ENCODE data around the gene TGFB2.

The TGFB2 gene

DNA sequence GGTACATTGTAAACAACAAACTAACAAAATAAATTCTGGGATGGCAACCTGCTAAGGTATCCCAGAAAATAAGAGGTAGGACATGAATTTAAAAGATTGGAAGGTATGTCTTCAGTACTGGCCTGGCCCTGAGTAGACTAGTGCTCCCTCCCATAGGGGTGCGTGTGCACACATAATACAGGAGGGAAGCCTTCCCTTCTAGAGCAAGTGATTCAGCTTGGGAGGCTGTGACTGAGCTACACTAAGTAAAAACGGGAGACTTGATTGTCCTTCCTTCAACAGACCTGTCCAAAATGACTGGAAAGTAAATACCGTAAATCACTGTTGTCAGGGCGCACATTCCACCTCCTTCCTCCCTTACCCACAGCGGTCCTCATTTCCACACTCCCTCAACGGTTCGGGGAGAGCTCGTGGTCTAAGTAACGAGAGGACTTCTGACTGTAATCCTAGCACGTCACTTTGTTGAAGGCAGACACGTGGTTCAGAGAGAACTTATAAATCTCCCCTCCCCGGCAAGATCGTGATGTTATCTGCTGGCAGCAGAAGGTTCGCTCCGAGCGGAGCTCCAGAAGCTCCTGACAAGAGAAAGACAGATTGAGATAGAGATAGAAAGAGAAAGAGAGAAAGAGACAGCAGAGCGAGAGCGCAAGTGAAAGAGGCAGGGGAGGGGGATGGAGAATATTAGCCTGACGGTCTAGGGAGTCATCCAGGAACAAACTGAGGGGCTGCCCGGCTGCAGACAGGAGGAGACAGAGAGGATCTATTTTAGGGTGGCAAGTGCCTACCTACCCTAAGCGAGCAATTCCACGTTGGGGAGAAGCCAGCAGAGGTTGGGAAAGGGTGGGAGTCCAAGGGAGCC is at the start of gene TGFB2:
Gene TGFB2 (plus strand): TSS at position 523 of the 859 bp plus-strand sequence. CDS start 1,366 bp downstream, outside the sequence.
- peak within 1 kb of the TSS; percentile 65 to 77 for H3K4me3 ChIP-seq (ENCODE audit: low read length in 2 of 2)
- H3K27ac ChIP-seq (ENCODE audit: low read depth in 2 of 2, low read length in 2 of 2): peak within 1 kb of the TSS; percentile 35 to 42
- peaks cover 12 to 15% of the 10 kb centered on the region in 2 donors for H3K4me1 ChIP-seq (ENCODE audit: control insufficient read depth in 2 of 2, insufficient read depth in 2 of 2, low read length in 2 of 2)
- H3K9ac ChIP-seq (ENCODE audit: low read depth in 1 of 2, low read length in 2 of 2): peak within 1 kb of the TSS; percentile 38 to 68
- no peaks in the 10 kb centered on the region for H3K36me3 ChIP-seq (ENCODE audit: control insufficient read depth in 2 of 2, insufficient read depth in 2 of 2, low read length in 2 of 2)
- no peaks in the 10 kb centered on the region for H3K9me3 ChIP-seq (ENCODE audit: control insufficient read depth in 2 of 2, low read length in 2 of 2)
- peaks cover 13 to 28% of the 10 kb centered on the region in 2 donors for H3K27me3 ChIP-seq (ENCODE audit: control insufficient read depth in 2 of 2, insufficient read depth in 2 of 2, low read length in 2 of 2)

DNA sequence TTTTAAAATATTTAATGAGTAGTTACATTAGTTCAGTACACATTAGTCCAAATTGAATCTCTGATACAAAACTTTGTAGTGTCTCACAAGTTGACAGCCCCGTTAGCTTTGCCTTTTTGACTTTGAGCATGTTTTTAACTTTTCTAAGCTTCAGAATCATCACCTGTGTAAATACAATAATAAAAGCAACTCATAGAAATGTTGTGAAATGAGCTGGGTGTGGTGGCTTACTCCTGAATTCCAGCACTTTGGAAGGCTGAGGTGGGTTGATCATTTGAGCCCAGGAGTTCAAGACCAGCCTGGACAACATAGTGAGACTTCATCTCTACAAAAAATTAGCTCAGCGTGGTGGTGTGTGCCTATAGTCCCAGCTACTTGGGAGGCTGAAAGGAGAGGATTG is 49.0 kb upstream of the TGFB2 start:
- no peaks in the 10 kb centered on the region for H3K9me3 ChIP-seq (ENCODE audit: control insufficient read depth in 2 of 2, low read length in 2 of 2)
- no peak overlapping the region for H3K27ac ChIP-seq (ENCODE audit: low read depth in 2 of 2, low read length in 2 of 2)
- peaks cover 0 to 4% of the 10 kb centered on the region in 2 donors for H3K36me3 ChIP-seq (ENCODE audit: control insufficient read depth in 2 of 2, insufficient read depth in 2 of 2, low read length in 2 of 2)
- no peaks in the 10 kb centered on the region for H3K27me3 ChIP-seq (ENCODE audit: control insufficient read depth in 2 of 2, insufficient read depth in 2 of 2, low read length in 2 of 2)
- no peaks in the 10 kb centered on the region for H3K4me1 ChIP-seq (ENCODE audit: control insufficient read depth in 2 of 2, insufficient read depth in 2 of 2, low read length in 2 of 2)
- no peak overlapping the region for H3K9ac ChIP-seq (ENCODE audit: low read depth in 1 of 2, low read length in 2 of 2)
- no peak overlapping the region for H3K4me3 ChIP-seq (ENCODE audit: low read length in 2 of 2)

DNA sequence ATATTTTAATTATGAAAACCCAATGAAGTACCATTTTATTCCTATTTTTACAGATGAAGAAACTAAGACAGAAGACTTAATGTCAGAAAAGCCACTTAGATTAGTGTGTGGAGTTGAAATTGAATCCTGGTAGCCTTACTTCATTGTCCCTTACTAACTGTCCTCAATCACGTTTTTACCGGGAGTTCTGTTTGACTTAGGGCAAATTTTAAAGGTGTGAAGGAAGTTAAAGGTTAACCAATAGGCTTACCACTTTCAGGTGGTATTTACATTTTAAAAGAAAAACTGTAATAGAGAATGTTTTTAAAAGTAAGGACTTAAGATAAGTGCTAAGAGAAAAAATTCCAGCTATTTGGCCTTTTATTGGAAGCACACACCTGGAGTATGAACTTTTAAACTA is 47.7 kb upstream of the TGFB2 start:
- H3K36me3 ChIP-seq (ENCODE audit: control insufficient read depth in 2 of 2, insufficient read depth in 2 of 2, low read length in 2 of 2): peaks cover 0 to 4% of the 10 kb centered on the region in 2 donors

DNA sequence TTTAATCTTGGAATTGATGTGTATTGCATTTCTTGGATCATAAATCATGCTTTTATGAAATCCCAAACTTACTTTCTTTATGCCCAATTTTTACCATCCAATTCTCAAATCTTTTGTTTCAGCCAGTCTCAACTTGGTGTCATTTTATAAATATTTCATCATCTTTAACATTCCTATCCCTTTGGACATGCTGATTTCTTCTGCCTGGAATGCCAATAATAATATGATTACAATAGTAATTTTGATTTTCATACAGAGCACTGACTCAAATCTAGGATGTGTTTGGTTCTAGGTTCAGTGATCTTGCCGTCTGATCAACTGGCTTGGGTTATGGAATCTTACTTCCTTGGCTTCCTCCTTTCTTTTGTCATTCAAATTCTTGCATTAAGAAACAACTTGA is 47.3 kb upstream of the TGFB2 start:
- Histone ChIP-seq H3K9me3 (ENCODE audit: control insufficient read depth in 2 of 2, low read length in 2 of 2) (no peaks in the 10 kb centered on the region), H3K27ac (ENCODE audit: low read depth in 2 of 2, low read length in 2 of 2) (no peak overlapping the region), H3K27me3 (ENCODE audit: control insufficient read depth in 2 of 2, insufficient read depth in 2 of 2, low read length in 2 of 2) (no peaks in the 10 kb centered on the region), H3K4me1 (ENCODE audit: control insufficient read depth in 2 of 2, insufficient read depth in 2 of 2, low read length in 2 of 2) (no peaks in the 10 kb centered on the region), H3K4me3 (ENCODE audit: low read length in 2 of 2) (no peak overlapping the region), H3K36me3 (ENCODE audit: control insufficient read depth in 2 of 2, insufficient read depth in 2 of 2, low read length in 2 of 2) (peaks cover 0 to 4% of the 10 kb centered on the region in 2 donors), H3K9ac (ENCODE audit: low read depth in 1 of 2, low read length in 2 of 2) (no peak overlapping the region)

More for the DNA sequence above, 47.7 kb upstream of the TGFB2 start:
- Histone ChIP-seq H3K9ac (ENCODE audit: low read depth in 1 of 2, low read length in 2 of 2) (no peak overlapping the region), H3K27ac (ENCODE audit: low read depth in 2 of 2, low read length in 2 of 2) (no peak overlapping the region), H3K9me3 (ENCODE audit: control insufficient read depth in 2 of 2, low read length in 2 of 2) (no peaks in the 10 kb centered on the region), H3K27me3 (ENCODE audit: control insufficient read depth in 2 of 2, insufficient read depth in 2 of 2, low read length in 2 of 2) (no peaks in the 10 kb centered on the region), H3K4me1 (ENCODE audit: control insufficient read depth in 2 of 2, insufficient read depth in 2 of 2, low read length in 2 of 2) (no peaks in the 10 kb centered on the region), H3K4me3 (ENCODE audit: low read length in 2 of 2) (no peak overlapping the region)

DNA sequence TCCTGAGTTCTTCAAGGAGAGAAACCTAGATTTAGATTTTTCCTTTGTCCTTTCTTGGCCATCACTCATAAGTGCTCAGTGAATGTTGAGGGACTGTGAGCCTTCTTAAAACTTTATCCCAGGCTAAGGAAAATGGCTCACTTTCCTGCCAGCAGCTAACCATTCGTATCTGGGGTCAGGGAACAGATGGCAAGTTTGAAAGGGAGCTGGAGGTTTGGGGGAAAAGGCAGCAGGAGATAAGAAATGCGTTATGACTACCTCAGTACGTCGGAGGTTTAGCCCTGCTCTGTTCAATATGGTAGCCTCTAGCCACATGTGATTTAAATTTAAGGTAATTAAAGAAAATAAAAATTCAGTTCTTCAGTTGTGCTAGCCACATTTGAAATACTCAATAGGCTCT is 46.7 kb upstream of the TGFB2 start:
- peaks cover 0 to 4% of the 10 kb centered on the region in 2 donors for H3K36me3 ChIP-seq (ENCODE audit: control insufficient read depth in 2 of 2, insufficient read depth in 2 of 2, low read length in 2 of 2)
- no peaks in the 10 kb centered on the region for H3K9me3 ChIP-seq (ENCODE audit: control insufficient read depth in 2 of 2, low read length in 2 of 2)
- H3K9ac ChIP-seq (ENCODE audit: low read depth in 1 of 2, low read length in 2 of 2): no peak overlapping the region
- H3K27me3 ChIP-seq (ENCODE audit: control insufficient read depth in 2 of 2, insufficient read depth in 2 of 2, low read length in 2 of 2): no peaks in the 10 kb centered on the region
- no peak overlapping the region for H3K27ac ChIP-seq (ENCODE audit: low read depth in 2 of 2, low read length in 2 of 2)
- H3K4me3 ChIP-seq (ENCODE audit: low read length in 2 of 2): no peak overlapping the region
- no peaks in the 10 kb centered on the region for H3K4me1 ChIP-seq (ENCODE audit: control insufficient read depth in 2 of 2, insufficient read depth in 2 of 2, low read length in 2 of 2)

DNA sequence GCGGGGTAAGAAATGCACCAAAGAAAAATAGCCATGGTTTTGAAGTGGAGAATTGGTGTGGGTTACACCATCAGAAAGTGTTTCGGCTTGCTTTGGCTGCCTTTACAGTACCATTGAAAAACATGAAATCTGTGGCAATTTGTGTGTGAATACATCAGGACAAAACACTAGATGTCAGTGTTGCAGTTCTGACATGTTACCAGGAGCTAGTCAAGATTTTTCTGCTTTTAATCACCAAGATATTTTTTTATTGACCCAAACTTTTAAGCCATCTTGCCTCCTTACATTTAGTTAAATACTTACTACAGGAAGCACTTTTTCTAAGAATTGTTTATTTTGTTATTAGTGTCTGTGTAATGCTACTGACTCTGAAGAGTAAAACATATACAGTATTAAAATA is 45.7 kb upstream of the TGFB2 start:
- H3K4me1 ChIP-seq (ENCODE audit: control insufficient read depth in 2 of 2, insufficient read depth in 2 of 2, low read length in 2 of 2): no peaks in the 10 kb centered on the region
- no peaks in the 10 kb centered on the region for H3K27me3 ChIP-seq (ENCODE audit: control insufficient read depth in 2 of 2, insufficient read depth in 2 of 2, low read length in 2 of 2)

DNA sequence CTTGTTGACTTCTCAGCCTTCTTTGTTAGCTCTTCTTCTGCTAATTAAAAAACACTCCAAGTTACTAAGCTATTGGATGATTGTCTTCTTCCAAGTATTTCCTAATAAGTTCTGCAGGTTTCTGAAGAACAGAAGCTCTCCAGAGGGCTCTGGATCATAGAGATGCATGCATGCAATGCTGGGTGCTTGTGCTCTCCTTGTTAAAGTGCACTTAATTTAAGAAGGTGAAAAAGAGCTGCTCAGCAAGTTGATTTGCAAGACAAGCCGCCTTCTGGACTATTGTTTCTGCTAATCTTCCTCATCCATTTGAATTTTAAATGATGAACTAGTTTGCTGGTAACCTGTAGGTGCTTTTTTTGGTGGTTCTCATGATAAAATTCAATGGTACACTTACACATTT is 43.9 kb upstream of the TGFB2 start:
- H3K36me3 ChIP-seq (ENCODE audit: control insufficient read depth in 2 of 2, insufficient read depth in 2 of 2, low read length in 2 of 2): peaks cover 5 to 11% of the 10 kb centered on the region in 2 donors
- H3K4me1 ChIP-seq (ENCODE audit: control insufficient read depth in 2 of 2, insufficient read depth in 2 of 2, low read length in 2 of 2): no peaks in the 10 kb centered on the region
- H3K9me3 ChIP-seq (ENCODE audit: control insufficient read depth in 2 of 2, low read length in 2 of 2): no peaks in the 10 kb centered on the region
- no peak overlapping the region for H3K4me3 ChIP-seq (ENCODE audit: low read length in 2 of 2)
- H3K27ac ChIP-seq (ENCODE audit: low read depth in 2 of 2, low read length in 2 of 2): no peak overlapping the region
- H3K27me3 ChIP-seq (ENCODE audit: control insufficient read depth in 2 of 2, insufficient read depth in 2 of 2, low read length in 2 of 2): no peaks in the 10 kb centered on the region
- no peak overlapping the region for H3K9ac ChIP-seq (ENCODE audit: low read depth in 1 of 2, low read length in 2 of 2)

More for the DNA sequence above, 45.7 kb upstream of the TGFB2 start:
- Histone ChIP-seq H3K9ac (ENCODE audit: low read depth in 1 of 2, low read length in 2 of 2) (no peak overlapping the region), H3K9me3 (ENCODE audit: control insufficient read depth in 2 of 2, low read length in 2 of 2) (no peaks in the 10 kb centered on the region), H3K27ac (ENCODE audit: low read depth in 2 of 2, low read length in 2 of 2) (no peak overlapping the region), H3K36me3 (ENCODE audit: control insufficient read depth in 2 of 2, insufficient read depth in 2 of 2, low read length in 2 of 2) (peaks cover 0 to 3% of the 10 kb centered on the region in 2 donors), H3K4me3 (ENCODE audit: low read length in 2 of 2) (no peak overlapping the region)

DNA sequence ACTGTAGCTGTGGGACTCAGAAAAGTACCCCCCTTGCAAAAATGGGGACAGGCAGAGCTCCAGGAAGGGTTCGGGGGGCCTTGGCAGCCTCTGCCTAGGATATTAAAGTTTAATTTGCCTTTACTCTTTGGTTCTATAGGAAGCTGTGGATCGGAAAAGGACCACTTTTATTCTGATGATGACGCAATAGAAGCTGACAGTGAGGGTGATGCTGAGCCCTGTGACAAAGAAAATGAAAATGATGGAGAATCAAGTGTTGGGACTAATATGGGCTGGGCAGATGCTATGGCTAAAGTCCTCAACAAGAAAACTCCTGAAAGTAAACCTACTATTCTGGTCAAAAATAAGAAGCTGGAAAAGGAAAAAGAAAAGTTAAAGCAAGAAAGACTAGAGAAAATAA is 43.0 kb upstream of the TGFB2 start:
- H3K9me3 ChIP-seq (ENCODE audit: control insufficient read depth in 2 of 2, low read length in 2 of 2): no peaks in the 10 kb centered on the region
- H3K4me1 ChIP-seq (ENCODE audit: control insufficient read depth in 2 of 2, insufficient read depth in 2 of 2, low read length in 2 of 2): no peaks in the 10 kb centered on the region
- no peak overlapping the region for H3K4me3 ChIP-seq (ENCODE audit: low read length in 2 of 2)
- no peak overlapping the region for H3K27ac ChIP-seq (ENCODE audit: low read depth in 2 of 2, low read length in 2 of 2)
- no peak overlapping the region for H3K9ac ChIP-seq (ENCODE audit: low read depth in 1 of 2, low read length in 2 of 2)
- H3K27me3 ChIP-seq (ENCODE audit: control insufficient read depth in 2 of 2, insufficient read depth in 2 of 2, low read length in 2 of 2): no peaks in the 10 kb centered on the region
- peaks cover 5 to 11% of the 10 kb centered on the region in 2 donors for H3K36me3 ChIP-seq (ENCODE audit: control insufficient read depth in 2 of 2, insufficient read depth in 2 of 2, low read length in 2 of 2)

DNA sequence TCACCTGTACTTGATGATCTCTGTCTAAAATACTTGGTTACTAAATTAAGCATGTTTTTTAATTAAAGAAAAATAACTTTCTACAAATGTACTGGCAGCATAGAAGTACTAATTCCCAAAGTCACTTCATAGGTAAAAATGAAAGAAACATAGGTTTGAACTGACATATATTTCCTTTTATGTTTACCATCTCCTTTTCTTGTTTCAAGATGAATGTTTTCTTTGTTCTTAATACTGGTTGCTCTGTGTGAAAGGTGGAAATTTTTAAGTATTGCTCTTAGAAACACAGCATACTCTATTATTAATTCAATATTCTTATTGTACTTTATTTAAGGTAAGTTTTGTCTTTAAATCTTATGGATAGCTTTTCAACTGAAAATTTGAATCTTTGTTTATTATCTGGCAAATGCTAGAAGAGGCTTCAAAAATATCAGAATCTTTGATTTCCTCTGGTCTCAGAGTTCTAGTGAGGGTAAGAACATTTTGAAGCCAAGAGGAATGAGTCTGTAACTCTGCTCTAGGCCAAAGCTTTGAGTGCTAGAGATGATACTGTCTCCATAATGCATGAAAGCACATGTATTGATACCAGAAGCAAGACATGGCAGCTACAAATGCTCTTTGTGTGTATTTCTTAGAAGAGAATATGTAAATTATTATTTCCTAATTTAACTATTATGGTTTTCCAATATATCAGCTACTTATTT is 41.8 kb upstream of the TGFB2 start:
- Histone ChIP-seq H3K9me3 (ENCODE audit: control insufficient read depth in 2 of 2, low read length in 2 of 2) (no peaks in the 10 kb centered on the region), H3K27me3 (ENCODE audit: control insufficient read depth in 2 of 2, insufficient read depth in 2 of 2, low read length in 2 of 2) (no peaks in the 10 kb centered on the region), H3K36me3 (ENCODE audit: control insufficient read depth in 2 of 2, insufficient read depth in 2 of 2, low read length in 2 of 2) (peaks cover 5 to 11% of the 10 kb centered on the region in 2 donors), H3K4me3 (ENCODE audit: low read length in 2 of 2) (no peak overlapping the region), H3K4me1 (ENCODE audit: control insufficient read depth in 2 of 2, insufficient read depth in 2 of 2, low read length in 2 of 2) (no peaks in the 10 kb centered on the region), H3K9ac (ENCODE audit: low read depth in 1 of 2, low read length in 2 of 2) (no peak overlapping the region), H3K27ac (ENCODE audit: low read depth in 2 of 2, low read length in 2 of 2) (no peak overlapping the region)

Measured in mucosa of rectum (tissue), 2 donors.